GM19372 (cell line): ENCODE measurements around the gene VPS33A.
"Not testable (repeated sequence)": the region's sequence is repeated elsewhere in the genome, so short reads cannot be mapped to it uniquely, and the experiment has no call there.

Source experiments
- ATAC-seq: cut with Tn5 transposase; IDR thresholded peaks from one replicate; pipeline ENCODE4 v1.9.1; 2021; ENCODE audit warnings: mild to moderate bottlenecking, low read depth, moderate library complexity; ENCODE audit not compliant: unreplicated experiment

Gene VPS33A

GRCh38 chr12:122266230-122266901 is at the start of gene VPS33A:
VPS33A (minus strand) TSS chr12:122266494; CDS start chr12:122266408, 86 bp downstream.
- peak; percentile 88 for ATAC-seq

- no peak for ATAC-seq
Measured at GRCh38 chr12:122312926-122313325, 46.6 kb upstream of the VPS33A start.

DNA sequence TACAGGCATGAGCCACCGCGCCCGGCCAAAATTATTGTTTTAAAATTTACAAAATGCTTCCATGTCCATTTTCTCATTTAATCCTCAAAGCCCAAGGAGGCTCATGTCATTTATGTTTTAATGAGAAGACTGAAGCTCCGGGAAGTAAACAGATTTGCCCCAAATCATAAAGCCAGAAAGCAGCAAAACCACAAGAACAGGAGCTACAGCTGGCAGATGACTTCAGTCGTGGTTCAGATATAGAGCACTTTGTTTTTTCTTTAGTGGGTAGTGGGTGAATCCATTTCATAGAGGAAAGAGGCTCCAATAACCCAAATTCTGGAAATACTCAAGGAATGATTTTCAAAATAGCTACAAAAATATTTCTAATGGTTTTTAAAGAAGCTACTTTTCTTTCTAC is 45.4 kb upstream of the VPS33A start:
- no peak for ATAC-seq

DNA sequence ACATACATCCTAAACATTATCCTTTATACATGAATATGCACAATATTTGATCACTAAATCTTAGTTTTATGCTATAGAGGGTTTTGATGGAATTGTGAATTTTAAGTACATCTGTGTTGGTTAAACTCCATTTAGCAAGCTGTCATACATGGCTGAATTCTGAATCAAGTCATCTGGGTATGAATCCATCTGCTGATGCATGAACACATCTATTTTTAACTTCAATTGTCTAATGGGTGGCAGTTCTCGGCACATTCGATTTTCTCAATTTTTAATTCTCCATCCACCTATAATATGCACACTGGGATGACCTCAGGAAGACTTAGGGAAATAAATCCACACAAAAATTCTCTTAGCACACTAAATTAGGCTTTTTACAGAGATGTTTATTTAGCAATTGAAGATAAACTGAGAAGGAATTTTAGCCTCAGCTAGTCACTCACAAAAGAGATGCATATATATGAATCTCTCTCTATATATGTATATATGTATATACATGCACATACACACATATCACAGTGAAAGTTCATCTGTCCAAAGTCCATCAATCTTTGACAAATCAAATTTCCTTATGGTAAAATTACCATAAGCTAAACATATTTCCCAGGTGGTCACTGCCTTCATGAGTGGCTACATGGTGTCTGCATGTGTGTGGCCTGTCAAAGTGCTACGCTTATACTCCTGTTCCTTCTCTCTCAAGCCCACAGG is 44.5 kb upstream of the VPS33A start:
- ATAC-seq = no peak

DNA sequence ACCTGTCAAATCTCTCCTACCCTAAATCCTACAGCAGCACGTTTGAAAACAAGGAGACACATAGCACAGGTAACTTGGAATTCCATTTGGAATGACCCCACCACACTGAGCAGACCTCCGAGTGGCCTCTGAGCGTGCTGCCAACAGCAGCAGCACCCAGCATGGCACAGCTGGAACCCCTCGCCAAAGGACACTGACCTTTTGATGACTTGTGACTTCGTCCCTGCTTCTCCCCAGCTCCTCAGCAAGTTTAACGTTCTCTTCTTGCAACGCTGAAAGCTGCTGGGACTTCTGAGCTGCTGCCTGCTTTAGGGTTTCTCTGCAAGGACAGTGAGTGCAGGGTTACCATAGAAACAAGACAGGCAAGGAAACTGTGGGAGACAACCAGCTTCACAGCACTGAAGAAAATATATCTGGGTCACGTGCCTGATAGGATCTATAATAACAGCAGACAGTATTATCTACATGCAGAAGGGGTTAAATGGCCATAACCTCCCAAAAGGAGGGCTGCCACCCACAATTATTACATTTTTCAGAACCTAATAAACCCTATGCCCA is 43.3 kb upstream of the VPS33A start:
- no peak for ATAC-seq

GRCh38 chr12:122308811-122309210 is 42.5 kb upstream of the VPS33A start:
- no peak for ATAC-seq

DNA sequence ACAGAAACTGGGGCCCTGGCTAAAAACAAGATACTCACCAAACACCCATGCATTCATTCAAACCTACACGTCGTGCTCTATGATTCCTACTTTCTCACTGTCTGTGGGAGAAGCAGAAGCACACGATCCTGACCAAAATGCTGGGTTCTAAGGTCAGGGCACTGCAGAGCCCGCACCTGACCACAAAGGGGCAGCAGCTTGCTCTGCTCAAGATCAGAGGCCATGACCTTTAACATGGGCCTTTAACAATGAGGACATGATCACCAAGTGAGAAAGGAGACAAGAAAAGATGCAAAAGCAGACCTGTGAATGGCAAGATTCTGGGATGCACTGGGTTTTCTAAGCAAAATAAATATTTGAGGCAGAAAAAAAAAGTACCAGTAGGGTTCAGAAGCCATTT is 40.1 kb upstream of the VPS33A start:
- ATAC-seq = no peak

GRCh38 chr12:122304924-122305323 is 38.6 kb upstream of the VPS33A start:
- no peak for ATAC-seq

DNA sequence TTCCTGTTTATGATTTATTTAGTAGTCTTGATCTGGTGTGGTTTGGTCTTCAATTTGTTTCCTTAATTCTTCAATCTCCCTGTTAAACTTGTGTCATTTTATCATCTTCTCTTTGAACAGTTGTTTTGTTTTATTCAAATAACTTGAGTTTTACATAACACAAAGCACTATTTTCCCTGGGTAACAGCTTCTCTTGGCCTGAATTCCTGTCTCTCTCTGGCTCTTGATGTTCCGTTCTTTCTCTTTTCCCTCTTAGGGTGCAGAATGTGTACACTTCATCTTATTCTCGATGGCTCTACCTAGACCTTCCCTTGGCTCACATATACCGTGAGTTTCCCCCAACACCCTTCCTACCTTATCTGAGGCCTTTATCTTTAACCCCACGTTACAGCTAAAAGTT is 36.8 kb upstream of the VPS33A start:
- no peak for ATAC-seq

DNA sequence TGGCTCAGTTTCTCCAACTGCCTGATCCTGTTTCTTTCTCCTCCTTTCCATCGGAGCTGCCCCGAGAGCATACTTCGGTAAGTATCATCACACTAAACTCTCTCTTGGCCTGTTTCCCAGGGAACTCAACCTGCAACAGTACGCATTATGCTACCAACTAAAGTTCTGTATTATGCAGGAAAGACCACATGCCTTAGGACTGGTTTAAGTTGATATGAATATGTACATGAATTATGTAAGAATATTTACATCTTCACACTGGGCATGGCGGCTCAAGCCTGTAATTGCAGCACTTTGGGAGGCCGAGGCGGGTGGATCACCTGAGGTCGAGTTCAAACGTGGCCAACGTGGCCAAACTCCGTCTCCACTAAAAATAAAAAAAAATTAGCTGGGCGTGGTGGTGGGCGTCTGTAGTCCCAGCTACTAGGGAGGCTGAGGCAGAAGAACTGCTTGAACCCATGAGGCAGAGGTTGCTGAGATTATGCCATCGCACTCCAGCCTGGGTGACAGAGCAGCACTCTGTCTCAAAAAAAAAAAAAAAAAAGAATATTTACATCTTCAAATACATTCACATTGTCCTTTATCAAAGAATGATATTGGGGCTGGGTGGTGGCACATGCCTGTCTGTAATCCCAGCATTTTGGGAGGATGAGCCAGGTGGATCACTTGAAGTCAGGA is 31.9 kb upstream of the VPS33A start:
- ATAC-seq = no peak

DNA sequence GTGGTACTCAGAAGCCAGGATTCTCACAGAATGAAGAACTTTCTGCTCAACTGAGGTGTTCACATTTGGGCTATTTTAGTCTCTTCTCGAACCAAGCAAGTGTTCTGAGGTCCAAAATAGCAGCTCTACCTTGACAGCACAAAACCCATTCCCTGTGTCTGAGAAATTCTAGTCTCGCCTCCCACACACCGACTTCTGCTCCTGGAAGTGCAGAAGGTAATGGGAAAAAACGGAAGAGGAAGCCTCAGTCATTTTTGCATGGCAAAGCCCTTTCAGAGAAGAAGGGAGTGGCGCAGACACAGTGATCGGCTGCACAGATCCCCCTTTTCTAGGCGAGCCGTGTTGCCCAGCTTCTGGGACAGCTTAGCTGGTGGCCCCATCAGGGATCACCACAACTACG is 31.2 kb upstream of the VPS33A start:
- ATAC-seq = no peak

- no peak for ATAC-seq
Measured at GRCh38 chr12:122295877-122296276, 29.6 kb upstream of the VPS33A start.

DNA sequence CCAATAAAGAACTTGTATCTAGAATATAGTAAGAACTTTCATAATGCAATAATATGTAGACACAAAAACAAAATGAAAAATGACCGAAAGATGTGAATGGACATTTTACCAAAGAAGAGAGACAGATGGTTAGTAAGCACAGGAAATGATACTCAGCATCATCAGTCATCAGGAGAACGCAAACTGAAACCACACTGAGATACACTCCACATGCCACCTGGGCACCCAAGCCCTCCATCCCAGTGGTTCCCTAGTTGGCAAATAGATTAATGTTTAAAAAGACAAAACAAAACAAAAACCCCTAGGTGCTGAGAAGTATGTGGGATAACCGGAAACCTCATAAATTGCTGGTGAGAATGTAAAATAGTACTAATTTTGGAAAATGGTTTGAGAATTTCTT is 26.8 kb upstream of the VPS33A start:
- no peak for ATAC-seq

DNA sequence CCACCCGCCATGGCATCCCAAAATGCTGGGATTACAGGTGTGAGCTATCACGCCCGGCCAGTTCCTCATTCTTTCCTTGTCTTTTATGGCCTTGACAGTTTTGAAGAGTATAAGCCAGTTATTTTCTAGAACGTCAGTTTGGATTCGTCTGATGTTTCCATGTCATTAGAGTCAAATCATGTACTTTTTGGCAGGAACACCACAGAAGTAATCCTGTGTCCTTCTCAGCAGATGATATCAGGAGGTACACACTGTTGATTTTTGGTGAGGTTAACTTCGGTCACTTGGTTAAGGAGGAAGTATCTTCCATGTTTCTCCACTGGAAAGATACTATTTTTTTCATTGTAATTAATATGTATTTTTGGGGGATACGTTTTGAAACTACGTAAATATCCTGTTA is 25.1 kb upstream of the VPS33A start:
- ATAC-seq = no peak

DNA sequence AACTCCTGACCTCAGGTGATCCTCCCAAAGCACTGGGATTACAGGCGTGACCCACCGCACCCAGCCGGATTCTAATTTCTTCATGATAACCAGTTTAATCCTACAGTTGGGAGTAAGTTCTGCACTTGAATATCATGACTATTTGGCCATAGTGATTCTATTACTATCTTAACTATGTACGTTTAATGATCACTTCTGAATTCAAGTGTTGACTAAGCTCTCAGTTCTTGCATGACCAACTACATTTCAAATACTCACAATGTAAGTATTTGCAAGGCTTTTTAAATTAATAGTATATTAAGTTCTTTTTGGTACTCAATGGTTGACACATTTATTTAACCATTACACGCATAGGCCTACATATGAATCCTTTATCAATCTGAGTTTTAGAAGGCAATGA is 17.4 kb upstream of the VPS33A start:
- ATAC-seq = no peak

DNA sequence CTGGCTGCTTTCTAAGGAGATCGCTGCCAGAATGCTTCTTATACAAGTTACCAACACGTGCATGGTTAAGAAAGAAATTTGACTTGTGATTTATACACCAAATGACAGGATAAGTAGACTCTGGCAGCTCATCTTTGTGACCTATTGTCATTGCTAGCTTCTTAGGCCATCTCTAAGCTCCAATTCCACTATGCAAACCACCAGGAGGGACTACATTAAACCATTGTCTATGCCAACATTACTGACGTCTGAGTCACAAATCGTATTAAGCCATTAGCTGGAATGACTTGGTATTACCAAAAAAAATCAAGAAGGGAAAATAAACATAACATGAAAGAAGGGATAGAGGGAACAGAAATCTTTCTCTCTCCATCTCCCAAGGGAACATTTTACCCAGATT is 15.8 kb upstream of the VPS33A start:
- ATAC-seq = no peak

DNA sequence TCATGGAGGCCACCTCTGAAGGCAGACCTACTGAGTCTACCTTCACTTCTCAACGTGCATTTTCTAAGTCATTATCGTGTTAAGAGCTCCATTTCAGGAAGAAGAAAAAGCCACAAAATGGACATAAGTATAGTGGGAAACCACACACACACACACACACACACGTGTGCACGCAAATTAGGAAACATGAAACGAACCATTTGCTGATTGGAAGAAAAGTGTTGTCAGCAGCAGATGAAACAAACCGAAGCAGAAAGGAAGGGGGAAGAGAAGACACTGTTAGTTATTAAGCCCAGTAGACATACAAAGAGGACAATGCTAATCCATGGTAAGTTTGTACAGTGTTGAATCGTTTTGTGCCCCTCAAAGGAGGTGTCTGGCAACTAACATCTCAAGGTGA is 9.9 kb upstream of the VPS33A start:
- no peak for ATAC-seq

DNA sequence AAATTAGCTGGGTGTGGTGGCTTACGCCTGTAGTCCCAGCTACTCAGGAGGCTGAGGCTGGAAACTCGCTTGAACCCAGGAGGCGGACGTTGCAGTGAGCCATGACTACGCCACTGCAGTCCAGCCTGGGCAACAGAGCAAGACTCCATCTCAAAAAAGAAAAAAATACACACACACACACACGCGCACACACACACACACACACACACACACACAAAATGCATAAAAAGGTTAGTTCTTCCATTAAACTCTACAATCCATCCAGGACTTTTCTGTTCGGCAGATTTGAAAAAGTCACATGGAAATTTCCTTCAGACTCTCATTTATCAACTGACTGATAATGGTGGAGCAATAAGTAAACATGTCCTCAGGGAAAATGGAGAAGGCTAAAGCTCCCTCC is 9.2 kb upstream of the VPS33A start:
- ATAC-seq = no peak

DNA sequence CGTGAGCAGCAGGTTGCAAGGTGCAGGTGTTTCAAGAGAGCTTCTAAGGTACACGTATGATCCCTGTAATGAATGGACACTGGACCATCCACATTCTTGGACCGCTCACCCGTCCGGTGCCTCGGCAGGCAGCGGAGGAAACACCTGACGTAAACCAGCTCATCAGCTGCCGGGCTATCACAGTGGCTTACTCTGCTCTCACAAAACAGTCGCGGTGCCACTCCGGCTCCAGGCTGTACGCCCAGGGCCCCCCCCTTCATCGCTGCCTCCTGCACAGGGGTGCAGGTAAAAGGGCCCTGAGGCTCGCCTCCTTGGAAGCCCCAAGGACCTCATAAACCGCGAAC is 436 bp downstream of the VPS33A start:
- ATAC-seq = no peak

GRCh38 chr12:122265476-122265875 is 818 bp downstream of the VPS33A start:
- no peak for ATAC-seq

DNA sequence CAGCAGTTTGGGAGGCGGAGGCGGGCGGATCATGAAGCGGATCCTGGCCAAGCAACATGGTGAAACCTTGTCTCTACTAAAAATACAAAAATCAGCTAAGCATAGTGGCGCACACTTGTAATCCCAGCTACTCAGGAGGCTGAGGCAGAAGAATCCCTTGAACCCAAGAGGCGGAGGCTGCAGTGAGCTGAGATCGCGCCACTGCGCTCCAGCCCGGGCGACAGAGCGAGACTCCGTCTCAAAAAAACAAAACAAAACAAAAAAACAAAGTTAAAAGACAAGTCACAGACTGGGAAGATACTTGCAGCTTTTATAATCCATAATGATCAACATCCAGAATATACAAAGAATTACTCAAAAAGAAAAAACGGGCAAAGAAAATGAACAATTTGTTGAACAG is 5.6 kb downstream of the VPS33A start:
- ATAC-seq = not testable (repeated sequence)

DNA sequence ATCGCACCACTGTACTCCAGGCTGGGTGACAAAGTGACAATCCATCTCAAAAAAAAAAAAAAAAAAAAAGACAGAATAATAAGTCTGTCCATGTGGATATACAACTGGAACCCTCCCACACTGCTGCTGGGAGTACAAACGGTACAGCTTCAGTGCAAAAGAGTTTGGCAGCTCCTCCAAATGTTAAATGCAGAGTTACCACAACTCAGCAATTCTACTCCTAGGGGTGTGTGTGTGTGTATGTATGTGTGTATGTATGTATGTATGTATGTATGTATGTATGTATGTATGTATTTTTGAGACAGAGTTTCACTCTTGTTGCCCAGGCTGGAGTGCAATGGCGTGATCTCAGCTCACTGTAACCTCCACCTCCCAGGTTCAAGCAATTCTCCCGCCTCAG is 7.4 kb downstream of the VPS33A start:
- ATAC-seq = not testable (repeated sequence)
